GM10847 (cell line): ENCODE data around the gene ZNF740.

Source experiments
- POLR2A ChIP-seq: IDR thresholded peaks from 2 replicates; pipeline ENCODE4 v1.6.1; 2011; ENCODE audit not compliant: insufficient read length; ENCODE audit errors: extremely low read depth

The ZNF740 gene

GRCh38 chr12:53200458-53201176 is 20.1 kb downstream of the ZNF740 start:
- TF ChIP-seq POLR2A: no peak

DNA sequence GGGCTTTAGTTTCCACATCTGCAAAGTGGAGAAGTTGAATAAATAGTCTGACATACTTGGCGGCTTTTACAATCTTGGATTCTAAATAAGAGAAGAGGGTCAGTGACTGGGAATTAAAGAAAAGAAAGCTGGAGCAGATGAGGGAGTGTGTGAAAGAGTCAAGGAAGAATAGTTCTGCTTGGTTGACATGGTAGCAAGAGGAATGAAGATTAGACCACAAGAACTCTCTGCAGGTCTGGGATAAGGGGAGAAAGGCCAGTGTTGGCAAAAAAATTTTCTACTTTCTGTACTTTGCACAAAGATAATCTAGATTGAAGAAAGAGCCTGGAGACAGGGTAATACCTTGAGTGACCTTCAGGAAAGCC is 20.6 kb downstream of the ZNF740 start:
- no peak for TF ChIP-seq POLR2A

- TF ChIP-seq POLR2A: no peak
Observed at GRCh38 chr12:53201639-53202038, 21.1 kb downstream of the ZNF740 start.

DNA sequence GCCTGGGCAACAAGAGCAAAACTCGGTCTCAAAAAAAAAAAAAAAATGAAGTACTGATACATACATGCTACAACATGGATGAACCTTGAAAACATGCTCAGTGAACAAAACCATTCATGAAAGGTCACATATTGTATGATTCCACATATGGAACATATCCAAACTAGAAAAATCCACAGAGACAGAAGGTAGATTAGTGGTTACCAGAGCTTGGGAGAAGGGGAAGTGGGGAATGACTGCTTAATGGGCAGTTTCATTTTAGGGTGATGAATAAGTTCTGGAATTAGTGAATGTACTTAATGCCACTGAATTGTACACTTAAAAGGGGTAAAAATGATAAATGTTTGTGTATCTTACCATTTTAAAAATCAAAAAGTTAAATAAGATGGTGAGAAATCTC is 23.8 kb downstream of the ZNF740 start:
- TF ChIP-seq POLR2A: no peak

DNA sequence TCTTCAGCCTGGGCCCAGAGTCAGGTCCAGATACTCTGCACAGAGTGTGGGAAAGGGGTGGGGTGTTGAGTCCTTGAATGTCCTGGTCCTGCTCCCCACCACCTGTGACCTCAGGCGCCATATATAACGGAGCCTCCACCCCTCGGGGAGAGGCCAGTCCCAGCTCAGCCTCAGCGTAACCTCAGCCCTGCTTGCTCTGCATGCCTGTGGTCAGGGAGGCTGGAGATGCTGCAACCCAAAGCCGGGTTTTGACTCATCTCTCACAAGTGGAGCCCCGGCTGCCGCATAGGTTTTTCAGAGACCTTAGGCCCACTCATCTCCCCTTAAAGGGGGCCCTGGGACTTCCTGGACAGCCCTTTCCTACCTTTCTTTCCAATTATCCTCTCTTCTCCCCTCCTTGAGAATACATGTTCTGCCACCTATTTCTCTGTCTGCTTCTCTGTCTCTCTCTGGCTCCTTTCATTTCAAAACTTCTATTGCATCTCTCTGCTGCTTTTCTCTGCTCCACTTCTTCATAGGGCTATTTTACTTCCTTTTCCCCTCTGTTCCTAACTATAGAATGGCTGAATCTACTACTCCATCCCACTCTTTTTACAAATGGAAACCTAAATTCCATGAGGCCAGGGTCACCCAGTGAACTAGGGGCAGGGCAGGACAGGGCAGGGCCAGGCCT is 25.4 kb downstream of the ZNF740 start:
- peak; percentile 51 for TF ChIP-seq POLR2A

DNA sequence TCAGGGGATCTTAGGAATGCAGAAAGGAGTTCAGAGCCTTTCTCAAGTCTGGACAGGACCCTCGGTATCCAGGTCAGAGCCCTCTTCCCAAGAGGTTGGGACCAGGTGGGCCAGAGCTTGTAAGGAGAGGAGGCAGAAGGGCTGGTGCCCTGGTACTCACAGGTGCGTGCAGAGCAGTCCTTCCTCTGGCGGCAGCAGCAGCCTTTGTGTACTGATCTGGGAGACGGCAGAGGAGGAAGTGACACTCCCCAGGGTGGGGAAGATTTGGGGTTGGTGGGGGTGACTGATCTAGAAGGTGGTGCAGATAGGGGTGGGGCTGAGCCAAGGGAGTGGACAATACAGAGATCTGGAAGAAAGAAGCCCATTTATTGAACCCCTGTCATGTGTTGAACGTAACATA is 26.5 kb downstream of the ZNF740 start, which contains the start of gene ITGB7:
TSS of gene ITGB7 (minus strand) at position 210 of the 400 bp plus-strand sequence. CDS start 6,808 bp downstream, outside the sequence.
- TF ChIP-seq POLR2A: peak; percentile 93

DNA sequence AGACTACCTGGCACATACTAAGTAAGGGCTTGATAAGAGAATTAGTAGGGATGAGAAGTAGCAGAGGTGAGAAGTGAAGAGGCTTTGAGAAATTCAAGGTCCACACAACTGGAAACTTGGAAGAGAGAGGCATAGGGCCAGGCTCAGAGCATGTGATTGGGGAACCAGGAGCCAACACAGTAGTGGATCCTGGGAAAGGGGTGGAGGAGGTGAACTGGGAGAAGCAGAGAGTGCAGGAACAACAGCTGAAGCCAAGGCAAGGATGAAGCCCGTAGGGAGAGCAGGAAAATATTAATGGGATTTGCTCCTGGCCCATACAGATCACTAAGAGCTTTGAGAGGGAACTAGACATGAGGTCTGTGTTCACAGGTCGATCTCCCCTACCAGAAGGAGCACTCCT is 27.9 kb downstream of the ZNF740 start:
- no peak for TF ChIP-seq POLR2A

DNA sequence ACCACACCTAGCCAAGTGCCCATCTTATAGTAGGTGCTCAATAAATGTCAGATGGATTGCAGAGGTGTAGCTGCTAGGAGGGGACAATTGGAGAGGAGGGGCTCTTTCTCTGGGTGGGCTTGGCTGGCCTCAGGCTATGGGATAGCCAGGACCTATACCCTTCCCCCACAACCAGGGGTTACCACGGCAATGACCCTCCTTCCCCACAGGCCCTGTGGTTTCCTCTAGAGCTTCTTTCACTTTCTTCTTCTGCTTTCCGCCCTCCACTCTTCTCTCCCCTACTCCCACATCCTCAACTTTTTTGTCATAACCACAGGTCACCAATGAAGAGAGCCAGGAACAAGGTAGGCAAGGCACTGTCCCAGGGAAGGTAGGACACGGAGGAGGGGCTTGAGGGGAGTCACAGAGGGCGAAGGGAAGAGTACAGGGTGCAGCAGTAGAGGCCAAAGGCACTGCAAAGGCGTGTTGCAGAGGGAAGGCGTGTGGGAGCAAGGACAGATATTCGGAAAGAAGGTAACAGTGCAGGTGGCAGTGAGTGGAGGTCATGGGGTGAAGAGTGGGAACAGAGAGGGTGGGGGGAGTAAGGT is 28.4 kb downstream of the ZNF740 start:
- peak; percentile 38 for TF ChIP-seq POLR2A

- TF ChIP-seq POLR2A: no peak
Observed at GRCh38 chr12:53210843-53211242, 30.3 kb downstream of the ZNF740 start.

GRCh38 chr12:53211476-53212381 is 31.2 kb downstream of the ZNF740 start:
- TF ChIP-seq POLR2A: no peak

DNA sequence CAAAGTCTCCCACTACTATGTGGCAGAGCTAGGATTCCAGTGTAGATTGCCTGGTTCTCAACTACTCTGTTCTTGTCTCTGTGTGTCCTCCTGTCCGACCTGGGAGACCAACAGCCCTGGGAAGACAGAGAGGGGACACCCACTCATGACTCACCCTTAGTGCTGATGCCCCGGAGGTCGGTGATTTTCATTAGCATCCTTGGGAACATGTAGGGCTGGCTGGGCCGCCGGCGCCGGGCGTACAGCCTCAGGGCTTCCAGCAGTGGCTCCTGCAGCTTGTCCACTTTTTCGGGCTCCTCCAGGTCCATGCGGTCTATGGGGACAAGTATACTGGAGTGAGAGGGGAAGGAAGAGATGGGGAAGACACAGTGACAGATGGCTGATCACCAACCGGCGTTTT is 32.4 kb downstream of the ZNF740 start:
- TF ChIP-seq POLR2A: no peak

GRCh38 chr12:53213348-53213747 is 32.8 kb downstream of the ZNF740 start:
- TF ChIP-seq POLR2A: no peak

- TF ChIP-seq POLR2A: no peak
Observed at GRCh38 chr12:53214221-53214620, 33.7 kb downstream of the ZNF740 start.

GRCh38 chr12:53214687-53215455 is 34.3 kb downstream of the ZNF740 start:
- TF ChIP-seq POLR2A: no peak

DNA sequence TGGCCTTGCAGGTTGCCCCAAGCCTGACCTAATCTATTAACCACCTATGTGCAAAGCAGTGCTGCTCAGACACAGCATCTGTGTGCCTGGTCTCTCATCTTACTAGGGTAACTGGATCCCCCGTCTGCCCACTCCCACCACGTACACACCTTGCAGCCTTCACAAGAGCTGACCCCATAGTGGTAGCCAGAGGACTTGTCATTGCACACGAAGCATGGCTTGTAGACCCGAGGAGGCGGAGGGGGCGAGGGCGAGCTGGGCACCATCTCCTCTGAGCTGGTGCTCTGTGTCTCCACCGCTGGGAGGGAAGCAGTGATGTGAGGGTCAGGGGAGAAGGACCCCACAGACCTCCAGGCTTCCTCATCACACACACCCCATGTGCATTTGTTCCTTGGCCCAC is 35.0 kb downstream of the ZNF740 start:
- TF ChIP-seq POLR2A: no peak
